GM18873 (cell line): Measurements from ENCODE around the gene GHR.

Experiments
- ATAC-seq: cut with Tn5 transposase; IDR thresholded peaks from one replicate; pipeline ENCODE4 v1.9.1; 2021; ENCODE audit warnings: mild to moderate bottlenecking, moderate library complexity, moderate number of reproducible peaks; ENCODE audit not compliant: unreplicated experiment, low FRiP score

Gene GHR

DNA sequence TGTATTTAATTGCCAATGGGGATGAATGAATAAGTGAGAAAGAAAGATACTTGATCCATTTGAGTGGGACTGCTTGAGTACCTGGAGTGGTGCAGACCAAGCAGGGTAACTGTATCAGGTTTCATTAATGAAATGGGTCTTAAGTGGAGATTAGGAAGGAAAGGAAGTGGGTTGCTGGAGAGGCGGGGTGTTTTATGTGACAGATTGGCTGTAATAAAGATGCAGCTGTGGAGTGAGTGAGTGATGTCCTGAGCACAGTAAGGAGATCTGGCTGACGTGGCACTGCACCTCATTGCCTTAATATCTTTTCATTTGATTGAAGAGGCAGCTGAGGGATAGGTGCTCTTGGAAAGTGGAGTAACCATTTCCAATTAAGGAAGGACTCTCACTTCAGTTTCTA is 172.4 kb downstream of the GHR start:
- no peak for ATAC-seq

- ATAC-seq: no peak
Observed at GRCh38 chr5:42596817-42597216, 173.6 kb downstream of the GHR start.

DNA sequence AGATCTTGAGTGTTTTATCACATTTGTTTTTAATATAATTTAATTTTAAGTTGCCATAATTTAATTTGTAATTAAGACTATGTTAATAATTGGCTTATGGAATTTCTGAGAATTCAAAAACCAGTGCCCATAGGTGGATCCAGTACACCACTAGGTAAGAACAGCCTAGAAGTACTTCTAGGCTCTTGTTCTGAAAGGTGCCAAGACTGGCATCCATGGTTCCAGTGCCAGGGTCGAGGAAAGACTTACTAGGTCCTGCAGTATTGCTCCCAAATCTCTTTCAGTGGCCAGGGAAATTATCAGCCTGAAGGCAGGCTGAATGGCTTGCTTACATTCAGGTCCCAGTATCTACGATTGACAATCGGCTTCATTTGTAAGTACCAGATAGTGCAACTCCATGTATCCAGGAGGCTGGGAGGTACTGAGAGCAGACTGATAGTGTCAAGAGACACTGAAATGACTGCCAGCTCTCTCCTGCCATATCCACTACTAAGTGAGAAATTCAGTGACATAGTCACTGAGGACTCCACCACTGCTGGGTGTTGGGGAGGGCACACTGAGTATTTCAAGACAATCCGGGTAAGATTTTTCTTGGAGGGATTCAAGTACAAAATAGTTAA is 174.2 kb downstream of the GHR start:
- ATAC-seq: no peak

- ATAC-seq: no peak
Observed at GRCh38 chr5:42598311-42598710, 175.1 kb downstream of the GHR start.

DNA sequence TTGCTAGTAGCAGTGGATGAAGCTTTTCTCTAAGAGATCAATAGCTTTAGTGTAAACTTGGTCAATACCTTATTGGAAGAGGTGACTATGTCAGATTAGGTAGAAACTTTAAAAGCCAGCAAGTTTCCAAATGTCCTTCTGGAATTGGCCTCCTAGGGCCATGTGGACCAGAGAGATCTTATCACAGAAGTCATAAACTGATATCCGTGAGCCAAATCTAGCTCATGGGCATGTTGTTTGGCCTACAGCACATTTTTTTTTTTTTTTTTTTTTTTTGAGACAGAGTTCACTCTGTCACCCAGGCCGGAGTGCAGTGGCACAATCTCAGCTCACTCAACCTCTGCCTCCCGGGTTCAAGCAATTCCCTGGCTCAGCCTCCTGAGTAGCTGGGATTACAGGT is 175.9 kb downstream of the GHR start:
- ATAC-seq: no peak

DNA sequence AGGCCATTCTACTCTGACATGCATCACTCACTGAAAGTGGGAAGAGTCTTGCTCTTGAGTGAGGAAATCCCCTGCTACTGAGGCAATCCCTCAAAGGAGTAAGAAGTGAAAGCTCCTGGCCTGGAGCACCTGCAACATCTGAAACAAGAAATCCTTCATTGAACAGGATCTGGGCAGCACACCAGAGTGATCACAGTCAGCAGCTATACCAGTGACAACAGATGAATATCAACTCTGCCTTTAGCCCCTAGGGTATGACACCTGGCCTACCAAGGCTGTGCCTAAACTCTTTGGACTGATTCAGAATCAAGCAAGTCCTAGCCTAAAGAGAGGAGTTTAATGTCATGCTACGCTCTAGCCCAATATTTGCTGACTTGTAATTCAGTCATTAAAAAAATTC is 177.2 kb downstream of the GHR start:
- ATAC-seq: no peak

DNA sequence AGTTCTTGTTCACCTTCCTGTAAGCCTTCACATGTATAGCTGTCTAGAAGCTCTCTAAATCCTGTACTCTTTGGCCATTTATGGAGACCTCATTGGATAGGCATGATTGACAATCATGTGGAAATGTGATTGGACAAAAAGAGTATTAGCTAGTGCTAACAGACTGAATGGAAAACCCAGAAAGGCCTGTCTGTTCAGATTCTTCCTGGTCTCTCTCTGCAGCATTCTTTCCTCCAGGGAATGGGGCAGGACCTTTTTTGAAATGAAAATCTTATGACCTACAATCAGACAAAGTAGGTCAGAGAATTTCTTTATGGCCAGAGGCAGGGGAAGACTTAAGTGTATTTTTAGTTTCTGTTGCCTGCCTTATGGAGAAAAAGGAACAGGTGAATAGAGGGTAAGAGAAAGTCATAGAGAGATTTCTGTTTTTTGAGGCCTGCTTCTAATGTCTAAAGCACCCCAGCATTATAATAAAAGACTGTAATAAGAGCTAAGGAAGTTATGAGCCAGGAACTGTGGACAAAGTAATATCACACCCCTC is 181.0 kb downstream of the GHR start:
- ATAC-seq: no peak

DNA sequence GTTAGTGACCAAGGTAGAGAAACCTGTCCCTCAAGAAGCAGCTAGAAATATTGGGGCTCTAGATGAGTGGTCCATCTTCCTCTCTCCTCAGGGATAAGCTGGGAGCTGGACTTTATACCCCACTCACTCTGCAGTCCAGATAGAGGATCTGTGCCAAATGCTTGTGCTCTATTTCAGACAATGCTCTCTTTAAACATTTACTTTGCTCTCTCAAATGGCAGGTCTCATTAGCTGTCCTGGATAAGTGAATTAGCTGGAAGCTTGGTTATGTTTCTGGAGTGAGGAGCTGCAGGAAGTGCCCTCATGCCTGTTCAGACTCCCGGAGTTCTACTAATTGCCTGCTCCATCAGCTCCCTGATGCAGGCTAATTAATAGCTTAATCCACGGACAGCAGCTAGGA is 182.3 kb downstream of the GHR start:
- ATAC-seq: no peak

DNA sequence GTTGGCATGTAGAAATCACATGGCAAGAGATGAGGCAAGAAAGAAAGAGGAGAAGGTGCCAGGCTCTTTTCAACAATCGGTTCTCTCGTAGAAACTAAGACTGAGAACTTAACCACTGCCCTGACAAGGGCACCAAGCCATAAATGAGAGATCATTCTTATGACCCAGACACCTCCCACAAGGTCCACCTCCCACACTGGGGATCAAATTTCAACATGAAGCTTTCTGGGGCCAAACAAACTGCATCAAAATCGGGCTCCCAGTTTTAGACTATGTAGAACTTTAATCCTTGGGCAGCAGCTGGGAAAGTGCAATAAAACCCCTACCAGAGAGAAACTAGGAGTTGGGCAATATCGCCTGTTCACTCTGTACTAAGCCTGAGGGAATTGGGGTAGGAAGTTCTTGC is 183.2 kb downstream of the GHR start:
- ATAC-seq: no peak

- no peak for ATAC-seq
Observed at GRCh38 chr5:42611437-42611836, 188.2 kb downstream of the GHR start.

DNA sequence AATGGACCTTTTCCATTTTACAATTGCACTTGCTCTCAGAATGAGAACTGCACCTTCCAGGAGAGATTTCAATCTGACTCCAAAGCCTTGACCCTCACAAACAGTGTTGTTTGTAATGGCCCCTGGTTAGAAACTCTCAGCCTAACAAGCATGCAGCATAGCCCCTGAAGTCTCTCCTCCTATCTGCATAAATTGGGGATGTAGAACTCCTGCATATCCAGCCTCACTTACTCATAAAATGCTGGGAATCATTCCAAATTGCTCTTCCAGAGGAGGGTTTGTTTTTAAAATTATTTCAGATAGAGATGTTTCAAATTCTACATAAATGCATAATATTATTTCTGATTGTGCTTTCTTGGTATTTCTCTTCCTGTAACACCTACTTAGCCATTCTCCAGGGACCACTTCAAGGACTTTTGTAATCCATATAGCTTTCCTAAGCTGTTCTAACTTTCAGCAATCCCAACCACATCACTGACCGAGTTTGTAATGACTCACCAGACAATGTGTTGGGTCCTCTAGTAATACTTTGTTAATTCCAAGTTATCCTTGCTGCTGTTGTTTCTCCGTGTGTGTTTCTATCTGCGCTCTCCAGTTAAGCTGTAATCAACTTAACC is 189.6 kb downstream of the GHR start:
- no peak for ATAC-seq

DNA sequence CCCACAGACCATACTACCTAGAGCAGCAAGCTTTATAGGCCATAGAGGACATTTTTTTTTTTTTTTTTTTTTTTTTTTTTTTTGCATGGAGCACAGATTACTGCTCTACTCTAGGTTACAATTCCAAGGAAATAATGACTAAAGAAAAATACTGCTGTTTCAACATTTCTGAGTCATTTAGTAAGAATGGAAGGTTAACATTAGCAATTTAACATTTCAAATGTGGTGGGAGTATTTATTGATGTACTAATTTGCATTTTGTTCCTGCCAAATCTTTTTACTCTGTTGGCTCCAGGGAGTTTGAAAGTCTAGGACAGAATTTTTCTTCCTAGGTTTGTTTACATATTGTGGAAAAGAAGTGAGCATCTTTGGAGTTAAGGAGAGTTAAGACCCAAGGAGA is 191.3 kb downstream of the GHR start:
- no peak for ATAC-seq

DNA sequence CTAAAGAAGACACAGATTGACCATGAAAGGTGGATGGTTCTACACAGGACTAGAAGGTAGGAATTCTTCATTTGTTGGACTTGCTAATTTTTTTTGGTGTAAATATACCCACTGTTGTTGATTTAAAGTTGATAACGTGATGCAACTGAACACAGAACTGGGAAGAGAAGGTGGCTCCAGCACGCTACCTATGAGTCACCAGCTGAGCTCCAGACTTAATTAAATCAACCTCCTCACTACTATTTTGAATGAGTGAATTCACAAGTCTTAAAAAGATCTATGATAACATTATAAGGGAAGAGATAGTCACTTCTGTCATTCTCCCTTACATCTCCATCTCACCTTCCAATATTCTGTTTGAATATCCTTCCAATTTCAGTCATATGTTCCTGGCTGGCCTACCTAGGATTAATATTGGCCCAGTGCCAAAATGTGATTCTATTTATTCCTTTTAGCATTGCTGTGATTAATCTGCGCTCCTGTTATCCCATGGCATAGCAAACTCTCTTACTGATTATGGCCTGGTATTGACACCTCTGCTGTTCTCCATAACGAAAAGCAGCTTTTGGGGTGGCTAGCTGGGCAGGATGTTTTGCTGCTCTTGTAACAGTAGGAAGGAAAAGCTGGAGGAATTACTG is 197.5 kb downstream of the GHR start:
- ATAC-seq: no peak

GRCh38 chr5:42621242-42621641 is 198.0 kb downstream of the GHR start:
- no peak for ATAC-seq

DNA sequence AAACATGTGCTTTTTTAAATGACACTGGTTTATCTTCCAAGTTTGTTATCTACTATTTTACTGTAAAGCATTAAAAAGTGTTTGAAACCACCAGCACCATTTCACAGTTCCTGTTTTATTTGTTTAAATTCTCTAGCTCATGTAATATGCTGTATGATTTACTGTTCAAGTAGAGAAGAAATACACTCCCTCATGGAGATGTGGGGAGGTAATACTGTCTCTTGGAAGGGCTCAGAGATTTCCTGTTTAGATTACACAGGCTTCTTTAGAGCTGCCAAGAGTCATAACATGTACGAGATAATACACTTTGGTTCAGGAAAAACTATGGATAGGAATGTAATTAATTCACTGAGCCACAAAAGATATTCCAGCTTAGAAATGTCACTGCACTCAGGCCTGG is 198.4 kb downstream of the GHR start:
- ATAC-seq: no peak

GRCh38 chr5:42624912-42625311 is 201.7 kb downstream of the GHR start:
- no peak for ATAC-seq

GRCh38 chr5:42626462-42626861 is 203.2 kb downstream of the GHR start:
- no peak for ATAC-seq

DNA sequence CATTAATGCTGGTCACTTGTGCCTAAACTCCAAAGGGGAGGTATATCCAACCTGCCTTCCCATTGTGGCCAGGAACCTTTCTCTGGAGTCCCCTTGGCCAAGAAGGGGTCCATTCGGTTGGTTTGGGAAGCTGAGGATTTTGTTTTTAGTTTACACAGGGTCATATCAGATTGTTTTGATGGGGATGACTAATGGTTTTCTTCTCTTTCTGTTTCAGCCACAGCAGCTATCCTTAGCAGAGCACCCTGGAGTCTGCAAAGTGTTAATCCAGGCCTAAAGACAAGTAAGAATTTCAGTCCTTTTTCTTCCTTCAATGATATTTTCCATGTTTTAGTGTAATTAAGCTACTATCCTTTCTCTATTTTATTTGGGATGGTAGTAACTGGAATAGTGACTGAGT is 205.6 kb downstream of the GHR start:
- no peak for ATAC-seq

GRCh38 chr5:42629284-42629683 is 206.0 kb downstream of the GHR start:
- no peak for ATAC-seq

DNA sequence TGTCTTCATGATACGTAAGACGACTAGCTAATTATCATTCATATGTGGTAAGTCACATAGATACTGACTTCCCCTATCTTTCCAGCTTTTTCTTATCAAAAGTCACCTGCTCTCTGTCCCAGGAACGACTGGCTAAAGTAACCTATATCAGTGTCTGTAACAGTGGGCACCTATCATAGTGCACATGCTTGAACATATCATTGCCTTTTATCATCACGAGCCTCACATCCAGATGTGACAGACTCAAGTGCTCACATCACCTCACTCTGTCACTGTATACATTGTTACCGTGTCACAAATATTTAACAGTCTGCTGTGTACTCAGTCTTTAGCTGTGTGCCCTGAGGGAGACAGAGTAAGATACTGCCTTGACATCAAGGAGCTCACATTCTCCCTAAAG is 208.0 kb downstream of the GHR start:
- ATAC-seq: no peak

DNA sequence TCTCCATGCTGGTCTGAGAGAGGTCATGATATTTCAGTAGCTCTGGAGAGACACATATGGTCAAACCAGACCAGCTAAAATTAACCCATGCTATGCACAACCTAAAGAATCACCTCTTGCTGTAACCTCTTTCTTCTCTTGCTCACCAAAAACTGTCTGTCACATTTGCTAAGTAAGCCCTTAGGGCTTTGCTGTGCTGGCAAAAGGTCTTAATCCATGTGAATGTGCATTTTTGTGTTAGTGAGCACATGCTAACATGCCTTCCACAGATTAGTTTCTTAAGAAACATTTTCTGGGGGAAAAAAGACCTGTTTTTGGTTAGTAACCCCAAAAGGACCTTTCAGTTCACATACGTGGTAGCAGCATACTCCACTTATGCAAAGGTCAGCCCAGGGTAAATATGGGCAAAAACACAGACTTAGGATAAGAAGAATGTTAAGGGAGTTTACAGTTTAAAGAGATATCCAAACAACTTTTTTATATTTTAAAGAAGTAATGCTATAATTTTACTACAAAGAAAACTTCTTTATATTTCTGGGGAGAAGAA is 209.2 kb downstream of the GHR start:
- no peak for ATAC-seq

DNA sequence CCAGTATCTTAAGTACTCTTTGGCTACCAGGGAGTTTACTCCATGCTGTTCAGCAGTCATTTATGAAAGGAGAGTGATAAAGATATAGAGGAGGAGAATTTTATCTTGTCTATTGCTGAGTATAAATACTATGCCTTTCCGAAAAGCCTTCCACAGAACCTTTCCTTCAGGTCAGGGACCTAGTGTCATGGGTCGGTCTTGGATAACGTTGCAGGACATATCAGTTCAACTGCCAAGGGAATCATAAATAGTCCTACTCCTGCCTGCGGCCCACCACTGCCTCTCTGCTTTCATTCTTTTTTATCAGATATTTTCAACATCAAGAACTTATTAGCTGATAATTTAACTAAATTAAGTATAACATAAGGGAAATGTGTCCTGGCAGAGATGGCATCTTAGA is 211.3 kb downstream of the GHR start:
- ATAC-seq: no peak
